Coronary artery (tissue), 2 donors: Measurements from ENCODE around the gene ZNF778.
"Not testable (repeated sequence)": the region's sequence is repeated elsewhere in the genome, so short reads cannot be mapped to it uniquely, and the experiment has no call there.

Experiments used
- DNase-seq: peaks from one replicate; pipeline ENCODE4 v3.0.0-alpha.2; 2017; ENCODE audit warnings: low spot score
- H3K27ac ChIP-seq, 2 donors: fragments of 200-600 bp; sonication (generic); one replicate each; pipeline ENCODE4 v1.5.1; 2016 to 2019
- H3K4me3 ChIP-seq: fragments of 200-600 bp; sonication (generic); 2 replicates; pipeline ENCODE4 v1.5.1; 2016; ENCODE audit warnings: mild to moderate bottlenecking, moderate library complexity
- CTCF ChIP-seq: fragments of 200-600 bp; sonication (generic); IDR thresholded peaks from one replicate; pipeline ENCODE4 v1.5.1; 2019; ENCODE audit warnings: antibody characterized with exemption

Gene ZNF778

GRCh38 chr16:89233678-89234490 lies 16.4 kb downstream of the ZNF778 start:
- no peak for TF ChIP-seq CTCF
- no peak for DNase-seq
- H3K4me3 ChIP-seq = no peak overlapping the region
- H3K27ac ChIP-seq = no peak overlapping the region

- DNase-seq = no peak
- Histone ChIP-seq H3K27ac (no peak overlapping the region), H3K4me3 (no peak overlapping the region)
- no peak for TF ChIP-seq CTCF
These were observed 20.2 kb downstream of the ZNF778 start for GRCh38 chr16:89237733-89238132.

- peak overlapping the region; percentile 89 to 90 for H3K27ac ChIP-seq
- H3K4me3 ChIP-seq = peak overlapping the region; percentile 71
- DNase-seq = peak; percentile 88
- no peak for TF ChIP-seq CTCF
These were observed 23.9 kb downstream of the ZNF778 start for GRCh38 chr16:89241187-89242007.

- DNase-seq = no peak
- H3K27ac ChIP-seq = no peak overlapping the region
These were observed 25.3 kb downstream of the ZNF778 start for GRCh38 chr16:89242795-89243200.

GRCh38 chr16:89243664-89244063 lies 26.2 kb downstream of the ZNF778 start:
- no peak for DNase-seq
- no peak for TF ChIP-seq CTCF
- no peak overlapping the region for H3K27ac ChIP-seq

More at GRCh38 chr16:89242795-89243200, 25.3 kb downstream of the ZNF778 start:
- no peak for TF ChIP-seq CTCF
- H3K4me3 ChIP-seq = no peak overlapping the region

GRCh38 chr16:89244264-89244663 lies 26.8 kb downstream of the ZNF778 start:
- H3K4me3 ChIP-seq, DNase-seq, H3K27ac ChIP-seq: not testable (repeated sequence)

More at GRCh38 chr16:89243664-89244063, 26.2 kb downstream of the ZNF778 start:
- no peak overlapping the region for H3K4me3 ChIP-seq

- Histone ChIP-seq H3K4me3 (no peak overlapping the region), H3K27ac (no peak overlapping the region)
- DNase-seq = no peak
- TF ChIP-seq CTCF = no peak
These were observed 27.3 kb downstream of the ZNF778 start for GRCh38 chr16:89244754-89245153.
